IPS-20b (cell line): ENCODE results near the gene GPR55.

Experiments used
- H3K27ac ChIP-seq: one replicate; pipeline ENCODE4 v1.5.1; 2013; ENCODE audit warnings: low read length
- H3K27me3 ChIP-seq: 2 replicates; pipeline ENCODE4 v1.6.1; 2013; ENCODE audit warnings: mild to moderate bottlenecking, low read length, inconsistent platforms; ENCODE audit not compliant: insufficient read depth
- H3K36me3 ChIP-seq: 2 replicates; pipeline ENCODE4 v1.6.1; 2013; ENCODE audit warnings: low read depth, mild to moderate bottlenecking, inconsistent platforms, low read length, moderate library complexity; ENCODE audit not compliant: insufficient read depth
- H3K4me1 ChIP-seq: 2 replicates; pipeline ENCODE4 v1.6.1; 2013; ENCODE audit warnings: mild to moderate bottlenecking, control low read depth, inconsistent platforms, low read length, moderate library complexity; ENCODE audit not compliant: insufficient read depth
- H3K4me3 ChIP-seq: 2 replicates; pipeline ENCODE4 v1.5.1; 2013; ENCODE audit warnings: mild to moderate bottlenecking, low read length, inconsistent platforms
- H3K9ac ChIP-seq: 2 replicates; pipeline ENCODE4 v1.6.1; 2013; ENCODE audit warnings: low read depth, mild to moderate bottlenecking, inconsistent platforms, low read length, moderate library complexity
- H3K9me3 ChIP-seq: 2 replicates; pipeline ENCODE4 v1.6.1; 2013; ENCODE audit warnings: mild to moderate bottlenecking, low read depth, low read length, inconsistent platforms; ENCODE audit not compliant: insufficient read depth

The GPR55 gene

DNA sequence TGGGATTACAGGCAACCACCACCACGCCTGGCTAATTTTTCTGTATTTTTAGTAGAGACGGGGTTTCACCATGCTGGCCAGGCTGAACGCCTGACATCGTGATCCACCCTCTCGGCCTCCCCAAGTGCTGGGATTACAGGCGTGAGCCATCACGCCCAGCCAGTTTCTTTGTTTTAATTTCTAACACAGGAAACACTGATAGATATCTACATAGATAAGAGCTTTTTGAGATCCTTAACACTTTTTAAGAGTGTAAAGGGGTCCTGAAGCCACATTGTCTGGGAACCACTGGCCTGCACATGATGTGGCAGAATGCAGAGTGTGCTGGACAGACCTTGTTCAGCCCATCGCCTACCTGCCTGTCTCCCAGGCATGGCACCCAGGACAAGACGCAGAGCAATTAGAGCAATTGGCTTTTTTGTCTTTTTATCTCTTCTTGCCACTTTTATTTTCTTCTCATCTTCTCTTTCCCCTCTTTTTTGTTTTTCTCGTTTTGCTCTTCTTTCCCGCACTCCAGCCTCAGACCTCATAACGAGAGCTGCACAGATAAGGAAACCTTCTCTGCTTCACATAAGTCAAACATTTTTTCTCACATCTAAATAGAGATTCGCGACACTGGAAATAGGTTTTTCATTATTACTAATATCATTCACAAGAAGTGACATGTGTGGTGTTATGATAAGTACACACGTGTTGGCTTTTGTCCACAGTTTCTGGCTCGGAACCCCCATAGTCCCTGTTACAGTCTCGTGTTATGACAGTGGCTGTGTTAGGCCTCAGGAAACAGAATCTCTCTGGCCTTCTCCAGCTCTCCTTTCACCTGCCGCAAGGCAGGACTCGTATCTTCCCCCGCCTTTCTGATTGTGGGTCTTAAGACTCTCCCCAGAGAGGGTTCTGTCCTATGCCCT, 25.2 kb upstream of the GPR55 start:
- Histone ChIP-seq H3K9me3 (no peaks in the 10 kb centered on the region), H3K4me1 (no peaks in the 10 kb centered on the region), H3K4me3 (no peak overlapping the region), H3K9ac (no peak overlapping the region), H3K36me3 (no peaks in the 10 kb centered on the region), H3K27ac (no peak overlapping the region), H3K27me3 (no peaks in the 10 kb centered on the region)

DNA sequence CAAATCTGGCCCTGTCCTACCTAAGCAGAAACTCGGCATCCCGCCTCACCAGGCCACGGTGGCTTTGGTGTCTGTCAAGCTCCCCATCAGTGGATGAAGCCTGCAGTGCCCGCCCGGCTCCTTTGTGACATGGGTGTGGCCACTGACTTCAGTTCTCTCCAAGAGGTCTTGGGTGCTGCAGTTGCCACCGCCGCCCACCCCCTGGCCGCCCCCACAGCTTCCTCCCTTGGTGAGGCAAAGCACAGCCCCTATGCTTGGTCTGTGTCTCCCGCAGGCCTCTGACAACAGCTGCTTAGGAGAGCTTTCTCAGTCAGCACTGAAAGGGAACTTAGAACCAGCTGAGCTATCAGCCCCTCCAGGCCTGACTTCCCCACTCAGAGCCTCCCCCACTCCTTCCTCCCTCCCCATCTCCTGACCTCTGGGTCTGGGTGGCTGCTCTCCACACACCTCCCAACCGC, 22.9 kb upstream of the GPR55 start:
- H3K9me3 ChIP-seq, result no peaks in the 10 kb centered on the region
- H3K4me1 ChIP-seq, result no peaks in the 10 kb centered on the region
- H3K9ac ChIP-seq, result no peak overlapping the region
- H3K36me3 ChIP-seq, result no peaks in the 10 kb centered on the region
- no peak overlapping the region for H3K27ac ChIP-seq
- H3K27me3 ChIP-seq, result no peaks in the 10 kb centered on the region
- no peak overlapping the region for H3K4me3 ChIP-seq

DNA sequence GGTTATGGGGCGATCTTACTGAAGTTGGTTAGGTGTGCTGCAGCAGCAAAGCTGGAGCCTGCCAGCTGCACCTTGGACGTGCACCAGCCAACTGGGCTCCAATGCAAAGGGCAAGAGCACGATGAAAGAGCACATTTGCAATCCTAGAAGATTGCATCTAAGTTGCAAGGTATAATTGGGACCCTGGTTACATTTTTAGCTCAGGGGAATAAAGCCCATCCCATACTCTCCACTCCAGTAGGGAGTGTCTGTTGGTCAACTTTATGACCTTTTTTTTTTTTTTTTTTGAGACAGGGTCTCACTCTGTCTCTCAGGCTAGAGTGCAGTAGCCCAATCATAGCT, 22.2 kb upstream of the GPR55 start:
- Histone ChIP-seq H3K27ac (no peak overlapping the region), H3K27me3 (no peaks in the 10 kb centered on the region), H3K9ac (no peak overlapping the region), H3K9me3 (no peaks in the 10 kb centered on the region), H3K4me1 (no peaks in the 10 kb centered on the region), H3K36me3 (no peaks in the 10 kb centered on the region), H3K4me3 (no peak overlapping the region)

DNA sequence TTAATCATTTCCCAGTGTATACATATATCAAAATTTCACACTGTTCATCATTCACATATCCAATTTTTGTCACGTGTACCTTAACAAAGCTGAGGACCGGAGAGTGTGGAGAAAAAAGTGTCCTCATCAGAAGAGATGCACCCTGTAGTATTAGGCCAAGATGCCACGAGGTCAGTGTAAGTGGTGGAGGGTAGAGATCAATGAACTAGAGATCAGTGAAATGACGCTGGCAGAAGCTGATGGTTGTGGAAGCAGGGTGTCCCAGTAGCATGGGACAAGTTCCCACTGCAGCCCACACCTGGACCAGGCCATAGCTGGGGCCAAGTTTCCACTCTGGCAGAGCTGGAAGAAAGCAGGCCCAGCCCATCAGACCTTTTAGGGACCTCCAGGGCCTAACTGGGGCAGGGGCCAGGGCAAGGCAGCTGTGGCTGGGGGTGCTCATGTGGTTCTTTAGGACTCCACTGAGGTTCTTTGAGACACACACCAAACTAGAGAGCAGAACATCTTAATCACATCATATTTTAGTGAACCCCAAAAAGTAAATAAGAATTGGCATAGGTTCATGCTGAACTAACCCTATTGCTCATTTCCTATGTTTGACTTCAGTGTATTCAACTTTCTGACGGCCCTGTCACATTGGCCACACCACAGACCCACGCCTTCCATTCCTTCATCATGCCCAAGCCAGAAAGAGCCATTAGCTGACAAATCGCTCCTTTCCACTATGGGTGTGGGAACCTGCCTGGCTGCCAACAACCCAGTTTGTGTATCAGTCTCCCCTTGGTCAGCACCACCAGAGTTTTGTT, 21.6 kb upstream of the GPR55 start:
- no peak overlapping the region for H3K4me3 ChIP-seq
- H3K4me1 ChIP-seq, result no peaks in the 10 kb centered on the region
- no peaks in the 10 kb centered on the region for H3K9me3 ChIP-seq
- no peak overlapping the region for H3K27ac ChIP-seq
- H3K9ac ChIP-seq, result no peak overlapping the region
- H3K27me3 ChIP-seq, result no peaks in the 10 kb centered on the region
- no peaks in the 10 kb centered on the region for H3K36me3 ChIP-seq

DNA sequence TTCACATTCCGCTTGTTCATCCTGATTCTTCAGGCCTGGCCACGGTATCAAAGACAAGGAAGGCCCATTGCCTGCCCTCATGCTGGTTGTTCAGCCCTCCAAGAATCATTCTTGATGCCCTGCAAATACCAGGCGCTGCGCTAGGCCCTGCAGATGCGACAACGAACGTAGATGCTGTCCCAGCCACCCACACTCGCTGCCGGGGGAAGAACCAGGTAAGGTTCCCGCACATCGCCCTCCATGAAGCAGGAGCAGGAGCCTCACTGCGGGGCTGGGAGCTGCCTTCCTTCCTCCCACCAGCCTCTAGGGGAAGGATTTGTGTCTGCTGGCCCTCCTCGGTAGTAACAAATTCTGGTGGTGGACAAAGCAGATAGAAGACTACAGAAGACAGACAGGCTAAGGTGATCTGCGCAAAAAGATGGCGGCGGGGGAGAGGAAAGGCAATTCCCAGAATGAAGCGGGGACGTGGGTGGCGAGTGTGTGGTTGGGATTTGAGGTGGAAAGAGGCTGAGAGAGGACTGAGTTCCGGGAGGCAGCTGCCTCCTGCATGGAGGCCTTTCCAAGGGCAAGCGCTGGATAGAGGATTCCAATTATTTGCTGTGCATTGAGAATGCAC, 19.8 kb upstream of the GPR55 start:
- Histone ChIP-seq H3K4me1 (no peaks in the 10 kb centered on the region), H3K4me3 (no peak overlapping the region), H3K27me3 (no peaks in the 10 kb centered on the region), H3K36me3 (no peaks in the 10 kb centered on the region), H3K9ac (no peak overlapping the region), H3K27ac (no peak overlapping the region), H3K9me3 (no peaks in the 10 kb centered on the region)

DNA sequence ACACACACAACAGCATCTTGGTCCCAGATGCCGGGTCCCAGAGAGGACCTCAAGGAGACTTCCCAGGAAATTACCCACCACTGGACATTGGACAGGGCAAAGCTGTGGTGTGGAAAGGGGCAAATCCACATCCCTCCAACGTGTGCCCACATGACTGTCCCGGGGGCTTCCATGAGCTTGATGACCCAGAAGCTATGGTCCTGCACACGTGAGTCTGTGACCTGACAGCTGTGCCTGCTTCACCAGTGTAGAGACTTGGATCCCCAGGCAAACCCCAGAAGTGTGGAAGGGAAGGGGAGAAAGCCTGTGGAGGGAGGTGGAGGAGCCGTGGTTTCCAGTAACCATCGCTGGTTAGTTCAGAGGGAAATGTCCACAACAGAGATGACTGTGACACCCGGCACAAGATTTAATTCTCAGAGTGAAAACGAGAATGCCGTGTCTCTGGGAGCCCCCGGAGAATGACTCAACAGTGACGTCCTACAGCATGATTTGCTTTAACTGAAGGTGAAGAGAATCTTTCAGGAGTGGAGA, 19.1 kb upstream of the GPR55 start:
- Histone ChIP-seq H3K4me3 (no peak overlapping the region), H3K9me3 (no peaks in the 10 kb centered on the region), H3K36me3 (no peaks in the 10 kb centered on the region), H3K27ac (no peak overlapping the region), H3K4me1 (no peaks in the 10 kb centered on the region), H3K27me3 (no peaks in the 10 kb centered on the region), H3K9ac (no peak overlapping the region)

DNA sequence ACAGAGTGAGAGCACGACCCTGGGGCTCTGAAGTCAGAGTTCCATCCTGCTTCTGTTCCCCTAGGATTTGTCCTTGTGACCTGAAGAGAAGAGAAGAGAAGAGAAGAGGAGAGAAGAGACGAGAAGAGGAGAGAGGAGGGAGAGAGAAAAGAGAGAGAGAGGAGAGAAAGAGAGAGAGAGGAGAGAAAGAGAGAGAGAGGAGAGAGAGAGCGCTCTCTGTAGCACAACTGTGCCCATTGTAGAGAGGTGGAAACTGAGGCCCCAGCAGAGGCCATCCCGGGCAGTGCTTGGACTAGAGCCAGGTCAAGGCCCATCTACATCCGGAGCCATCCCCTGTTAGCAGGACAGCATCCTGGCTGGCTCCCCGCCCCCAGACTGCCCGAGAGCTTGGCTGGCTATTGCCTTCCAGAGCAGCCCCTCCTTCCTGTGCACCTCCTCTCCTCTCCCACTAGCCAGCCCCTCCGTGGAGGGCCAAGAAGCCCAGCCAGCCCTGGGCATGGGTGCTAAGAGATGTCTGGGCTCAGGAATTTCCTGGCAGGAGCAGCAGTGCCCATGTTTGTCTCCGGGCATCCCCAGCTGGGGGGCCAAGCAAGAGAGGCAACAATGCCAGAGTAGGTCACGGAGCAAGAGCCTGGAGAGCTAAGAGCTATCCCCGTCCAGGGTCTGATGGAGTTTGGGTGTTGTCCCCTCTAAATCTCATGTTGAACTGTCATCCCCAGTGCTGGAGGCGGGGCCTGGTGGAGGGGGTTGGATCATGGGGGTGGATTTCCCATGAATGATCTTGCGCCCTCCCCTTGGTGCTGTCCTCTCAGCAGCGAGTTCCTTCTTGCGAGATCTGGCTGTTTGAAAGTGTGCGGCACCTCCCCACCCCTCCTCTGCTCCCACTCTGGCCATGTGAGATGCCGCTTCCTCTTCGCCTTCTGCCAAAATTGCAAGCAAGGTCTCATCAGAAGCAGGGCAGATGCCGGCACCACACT, 18.2 kb upstream of the GPR55 start:
- Histone ChIP-seq H3K36me3 (no peaks in the 10 kb centered on the region), H3K4me1 (no peaks in the 10 kb centered on the region), H3K27ac (no peak overlapping the region), H3K27me3 (no peaks in the 10 kb centered on the region), H3K9ac (no peak overlapping the region), H3K4me3 (no peak overlapping the region), H3K9me3 (no peaks in the 10 kb centered on the region)

DNA sequence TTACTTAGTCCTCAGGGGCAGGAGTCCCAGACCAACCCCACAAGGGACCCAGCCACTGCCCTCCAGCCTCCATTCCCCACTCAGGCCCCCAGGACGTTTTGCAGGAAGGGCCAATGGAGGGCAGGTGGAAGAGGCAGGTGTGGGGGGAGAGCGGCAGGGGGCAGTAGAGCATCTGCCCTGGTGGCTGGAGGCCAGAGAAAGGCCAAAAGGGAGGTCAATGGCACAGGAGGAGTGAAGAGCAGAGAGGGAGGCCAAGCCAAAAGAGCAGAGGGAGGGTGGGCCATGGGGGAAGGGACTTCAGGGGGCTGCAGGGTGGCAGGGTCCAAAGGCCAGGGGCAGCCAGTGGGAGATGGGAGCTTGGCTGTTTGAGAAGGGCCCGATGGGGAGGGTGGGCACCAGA, 17.3 kb upstream of the GPR55 start:
- no peak overlapping the region for H3K27ac ChIP-seq
- H3K9ac ChIP-seq, result no peak overlapping the region
- H3K4me1 ChIP-seq, result no peaks in the 10 kb centered on the region
- H3K9me3 ChIP-seq, result peaks cover 5% of the 10 kb centered on the region
- no peaks in the 10 kb centered on the region for H3K27me3 ChIP-seq
- H3K4me3 ChIP-seq, result no peak overlapping the region
- H3K36me3 ChIP-seq, result no peaks in the 10 kb centered on the region

DNA sequence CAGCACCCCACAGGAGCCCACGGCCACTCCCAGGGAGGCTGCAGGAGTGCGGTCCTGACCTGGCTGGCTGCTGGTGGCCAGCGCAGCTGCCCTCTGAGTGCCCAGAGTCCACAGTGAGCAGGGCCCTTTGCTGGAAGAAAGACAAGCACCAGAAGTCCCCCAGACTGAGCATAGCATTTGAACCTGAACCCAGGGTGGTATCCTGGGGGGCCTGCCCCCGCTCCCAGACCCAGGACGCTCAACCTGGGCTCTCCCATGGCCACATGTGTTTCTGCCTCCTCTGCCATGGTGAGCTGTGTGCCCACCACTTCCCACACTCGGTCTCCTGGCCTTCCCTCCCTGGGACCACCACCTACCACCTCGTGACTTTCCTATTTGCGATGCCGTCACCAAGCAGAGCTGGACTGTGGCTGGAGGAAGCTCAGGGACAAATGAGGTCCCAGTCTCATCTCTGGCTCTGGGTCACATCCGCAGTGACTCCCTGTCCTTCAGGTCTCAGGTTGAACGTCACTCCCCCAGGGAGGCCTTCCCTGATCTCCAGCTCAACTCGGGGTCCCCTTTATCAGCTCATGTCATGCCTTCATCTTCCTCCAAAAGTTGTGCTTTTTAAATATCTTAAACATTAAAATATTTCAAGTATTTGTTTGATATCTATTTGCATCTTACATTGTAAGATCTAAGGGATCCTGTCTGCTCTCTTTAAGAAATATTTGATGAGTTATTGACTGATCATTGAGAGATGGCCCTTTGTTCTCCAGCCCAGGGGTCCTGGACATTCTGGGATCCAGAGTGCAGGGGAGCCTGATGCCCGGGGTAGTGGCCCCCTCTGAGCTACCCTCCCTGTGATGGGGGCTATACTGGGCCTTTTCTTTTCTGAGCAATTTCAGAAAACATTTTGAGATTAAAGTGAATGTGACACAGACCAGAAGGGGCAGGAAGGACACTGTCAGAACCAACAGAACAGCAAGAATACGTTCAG, 16.4 kb upstream of the GPR55 start:
- Histone ChIP-seq H3K4me1 (no peaks in the 10 kb centered on the region), H3K36me3 (no peaks in the 10 kb centered on the region), H3K27ac (no peak overlapping the region), H3K9me3 (peaks cover 12% of the 10 kb centered on the region), H3K9ac (no peak overlapping the region), H3K4me3 (no peak overlapping the region), H3K27me3 (no peaks in the 10 kb centered on the region)

DNA sequence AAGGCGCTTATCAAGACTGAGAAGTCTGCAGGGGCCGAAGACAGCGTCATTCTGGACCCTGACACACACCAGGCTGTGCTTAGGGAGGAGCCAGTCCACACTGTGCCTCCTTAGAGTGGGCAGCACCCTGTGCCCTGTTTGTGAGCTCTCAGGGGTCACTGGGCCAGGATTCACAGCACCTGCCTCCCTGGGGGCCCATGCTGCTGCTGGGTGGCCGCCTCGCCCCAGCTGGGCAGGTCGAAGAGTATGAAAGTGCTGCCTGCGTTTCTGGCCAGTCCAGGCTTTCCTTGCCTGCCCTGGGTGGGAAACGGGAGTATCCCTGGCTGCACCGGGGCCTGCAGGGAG, 15.4 kb upstream of the GPR55 start:
- H3K27ac ChIP-seq, result no peak overlapping the region
- no peak overlapping the region for H3K9ac ChIP-seq
- no peaks in the 10 kb centered on the region for H3K36me3 ChIP-seq
- H3K4me1 ChIP-seq, result no peaks in the 10 kb centered on the region
- H3K27me3 ChIP-seq, result no peaks in the 10 kb centered on the region
- no peak overlapping the region for H3K4me3 ChIP-seq
- peaks cover 14% of the 10 kb centered on the region for H3K9me3 ChIP-seq
